OCI-LY3 (cell line): ENCODE data around the gene SECTM1.

Experiments used
- CTCF ChIP-seq: fragments of 200-600, 300-600 bp; sonication (generic); IDR thresholded peaks from 2 replicates; pipeline ENCODE4 v1.5.1; 2014; ENCODE audit warnings: antibody characterized with exemption, low read length, low read depth
- EZH2phosphoT487 ChIP-seq: fragments of 200-600 bp; shearing (Covaris generic); IDR thresholded peaks from 2 replicates; pipeline ENCODE4 v1.6.1; 2018; ENCODE audit warnings: antibody characterized with exemption, mixed run types, low read depth

- TF ChIP-seq CTCF (no peak), EZH2phosphoT487 (no peak)
Observed at GRCh38 chr17:82318772-82319606, 14.6 kb downstream of the SECTM1 start.
